ENCODE measurements around the gene JMJD7.

Gene JMJD7

DNA sequence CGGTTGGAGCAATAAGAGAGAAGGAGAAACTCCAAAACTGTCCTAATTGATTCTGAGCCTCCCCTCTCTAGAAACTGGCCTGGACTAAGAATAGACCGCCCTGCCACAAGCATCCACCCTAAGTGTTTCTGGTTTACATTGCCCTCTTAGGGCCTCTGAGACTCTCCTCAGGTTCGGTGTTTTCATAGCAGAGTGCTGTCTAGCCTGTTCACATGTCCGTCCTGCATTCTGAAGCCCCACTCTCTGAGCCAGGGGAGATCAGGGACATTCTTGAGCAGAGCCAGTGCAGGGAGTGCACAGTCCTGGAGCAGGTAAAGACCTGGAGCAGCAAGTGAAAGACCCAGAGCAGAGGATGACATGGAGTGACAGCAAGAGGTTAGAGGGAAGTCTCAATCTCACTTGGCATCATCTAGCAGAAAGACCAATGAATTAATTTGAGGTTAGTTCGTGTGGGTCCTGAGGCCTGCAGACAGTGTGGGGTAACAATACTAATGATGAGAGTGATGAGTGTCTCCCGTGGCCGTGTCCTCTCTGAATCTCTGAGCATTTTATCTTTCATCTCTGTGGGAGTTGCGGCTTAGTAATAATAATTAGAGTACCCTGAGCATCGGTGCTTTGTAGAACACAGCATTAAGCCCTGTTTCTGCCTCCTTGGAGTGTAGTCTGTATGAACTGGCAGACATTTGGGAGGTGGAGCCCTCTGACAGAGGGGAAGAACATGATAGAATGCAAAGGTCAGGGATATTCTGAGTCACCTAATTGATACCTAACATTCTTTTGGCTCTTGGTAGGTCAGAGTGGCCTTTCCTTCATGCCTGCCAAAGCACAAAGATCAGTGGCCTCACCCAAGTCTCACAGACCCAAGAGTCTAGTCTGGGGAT, 29.0 kb upstream of the JMJD7 start:
- in situ Hi-C loops (cut with MboI; ENCODE audit: low sequenced_read_pairs), result no loop called here

DNA sequence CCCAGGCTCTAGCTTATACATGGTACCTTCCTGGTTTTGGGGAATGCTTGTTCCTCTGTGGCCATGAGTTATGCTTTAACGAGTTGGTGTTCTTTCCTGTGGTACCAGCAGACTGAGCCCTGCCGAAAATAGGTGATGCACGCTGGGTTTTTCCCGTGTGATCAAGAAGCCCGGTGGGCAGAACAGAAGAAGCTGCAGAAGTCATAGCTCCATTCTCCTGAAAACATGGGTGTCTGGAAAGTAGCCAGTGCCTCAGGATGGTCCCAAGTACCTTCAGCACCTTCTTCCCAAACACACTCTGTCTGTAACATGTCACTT, 28.4 kb upstream of the JMJD7 start:
- in situ Hi-C loops (cut with MboI; ENCODE audit: low sequenced_read_pairs), result no loop called here

DNA sequence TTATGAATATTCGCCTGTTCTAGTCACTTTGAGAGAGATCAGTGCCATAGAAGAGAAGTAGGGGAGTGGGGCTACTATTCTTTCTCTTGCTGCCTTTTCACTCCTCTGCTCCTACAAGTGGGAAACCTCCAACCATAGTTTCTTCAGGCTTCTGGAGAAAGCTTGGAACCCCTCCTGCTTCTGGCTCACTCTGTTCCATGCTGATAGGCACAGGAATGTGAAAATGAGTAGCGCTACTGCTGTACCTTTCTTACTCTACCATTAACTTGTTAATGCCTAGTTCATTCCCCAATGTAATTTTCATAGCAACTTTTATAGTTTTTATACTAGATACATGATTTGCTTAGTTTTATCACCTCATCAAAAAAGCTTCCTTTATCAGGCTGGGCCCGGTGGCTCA, 26.7 kb upstream of the JMJD7 start:
- in situ Hi-C loops (cut with MboI; ENCODE audit: low sequenced_read_pairs), result no loop called here

GRCh38 chr15:41801850-41802455, 25.9 kb upstream of the JMJD7 start:
- in situ Hi-C loops (cut with MboI; ENCODE audit: low sequenced_read_pairs), result no loop called here

GRCh38 chr15:41804361-41804760, 23.5 kb upstream of the JMJD7 start:
- in situ Hi-C loops (cut with MboI; ENCODE audit: low sequenced_read_pairs), result no loop called here

- in situ Hi-C loops (cut with MboI; ENCODE audit: low sequenced_read_pairs), result no loop called here
Observed at GRCh38 chr15:41804916-41805666, 22.8 kb upstream of the JMJD7 start.

DNA sequence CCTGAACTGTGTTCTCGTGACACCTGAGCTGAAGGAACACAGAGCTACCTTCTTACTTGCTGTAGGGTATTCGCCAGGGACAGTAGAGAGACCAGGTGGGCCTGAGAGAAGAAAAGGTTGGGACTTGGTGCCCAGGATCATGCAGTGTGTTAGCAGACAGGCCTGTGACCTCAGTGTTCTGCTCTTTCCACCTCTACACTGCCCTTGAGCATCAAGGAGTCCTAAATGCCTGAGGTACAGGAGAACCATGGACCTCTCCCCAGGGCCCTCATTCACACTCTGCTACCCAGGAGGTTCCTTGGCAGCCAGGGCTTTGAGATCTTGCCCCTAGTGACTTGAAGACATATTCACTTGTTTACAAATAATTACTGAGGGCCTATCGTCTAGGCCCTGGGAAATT, 22.2 kb upstream of the JMJD7 start:
- in situ Hi-C loops (cut with MboI; ENCODE audit: low sequenced_read_pairs), result no loop called here

- in situ Hi-C loops (cut with MboI; ENCODE audit: low sequenced_read_pairs), result no loop called here
Observed at GRCh38 chr15:41806291-41807181, 21.4 kb upstream of the JMJD7 start.

- in situ Hi-C loops (cut with MboI; ENCODE audit: low sequenced_read_pairs), result no loop called here
Observed at GRCh38 chr15:41809121-41809520, 18.8 kb upstream of the JMJD7 start.

GRCh38 chr15:41809526-41810220, 18.2 kb upstream of the JMJD7 start:
- in situ Hi-C loops (cut with MboI; ENCODE audit: low sequenced_read_pairs), result no loop called here

DNA sequence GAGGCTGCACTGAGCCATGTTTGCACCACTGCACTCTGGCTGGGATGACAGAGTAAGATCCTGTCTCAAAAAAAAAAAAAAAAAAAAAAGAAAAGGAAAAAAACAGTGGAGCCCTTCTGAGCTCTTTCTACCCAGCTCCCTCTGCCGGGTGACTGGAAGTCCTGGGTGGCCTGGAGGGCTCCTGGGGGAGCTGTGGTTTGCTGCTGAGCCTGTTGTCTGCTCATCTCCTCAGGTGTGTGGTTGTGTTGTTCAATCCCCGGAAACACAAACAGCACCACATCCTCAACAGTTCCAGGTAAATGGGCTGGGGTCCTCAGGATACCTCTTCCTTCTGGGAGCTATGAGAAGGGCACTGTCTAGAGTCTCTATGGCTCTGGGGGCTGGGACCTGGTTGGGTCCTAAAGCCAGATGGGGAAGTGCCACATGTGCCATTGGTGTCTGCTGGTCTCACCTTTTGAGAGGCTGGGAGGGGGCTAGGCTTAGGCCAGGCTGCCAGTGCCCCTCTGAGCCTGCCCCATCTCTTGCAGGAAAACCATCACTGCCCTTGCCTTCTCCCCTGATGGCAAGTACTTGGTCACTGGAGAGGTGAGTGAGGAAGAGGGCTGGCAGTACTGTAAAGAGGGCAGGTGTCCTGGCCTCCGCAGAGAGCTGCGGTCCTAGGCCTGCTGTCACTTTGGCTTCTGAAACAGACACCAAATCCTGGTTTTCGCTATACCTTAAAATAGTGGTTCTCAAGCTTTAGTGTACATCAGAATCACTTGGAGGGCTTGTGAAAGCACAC, 17.1 kb upstream of the JMJD7 start:
- in situ Hi-C loops (cut with MboI; ENCODE audit: low sequenced_read_pairs), result no loop called here

- in situ Hi-C loops (cut with MboI; ENCODE audit: low sequenced_read_pairs), result no loop called here
Observed at GRCh38 chr15:41811432-41812195, 16.3 kb upstream of the JMJD7 start.

DNA sequence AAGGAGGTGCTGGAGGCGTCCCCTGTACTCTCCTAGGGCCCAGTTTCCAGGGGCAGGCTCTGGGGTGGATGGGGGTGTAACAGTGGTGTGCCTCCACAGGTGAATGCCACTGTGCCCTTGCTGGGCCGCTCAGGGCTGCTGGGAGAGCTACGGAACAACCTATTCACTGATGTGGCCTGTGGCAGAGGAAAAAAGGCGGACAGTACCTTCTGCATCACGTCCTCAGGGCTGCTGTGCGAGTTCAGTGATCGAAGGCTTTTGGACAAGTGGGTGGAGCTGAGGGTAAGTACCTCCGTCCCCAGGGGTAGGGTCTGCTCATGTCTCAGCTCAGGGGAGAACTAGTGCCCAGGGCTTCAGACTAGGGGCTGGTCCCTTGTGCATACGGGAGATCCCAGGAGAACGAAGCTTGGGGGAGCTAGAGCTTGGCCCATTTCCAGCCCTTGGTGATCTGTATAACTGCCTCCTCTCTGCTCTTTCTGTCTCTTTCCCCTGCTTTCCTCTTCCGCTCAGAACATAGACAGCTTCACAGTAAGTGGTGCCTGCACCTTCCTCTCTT, 15.0 kb upstream of the JMJD7 start:
- in situ Hi-C loops (cut with MboI; ENCODE audit: low sequenced_read_pairs), result no loop called here

DNA sequence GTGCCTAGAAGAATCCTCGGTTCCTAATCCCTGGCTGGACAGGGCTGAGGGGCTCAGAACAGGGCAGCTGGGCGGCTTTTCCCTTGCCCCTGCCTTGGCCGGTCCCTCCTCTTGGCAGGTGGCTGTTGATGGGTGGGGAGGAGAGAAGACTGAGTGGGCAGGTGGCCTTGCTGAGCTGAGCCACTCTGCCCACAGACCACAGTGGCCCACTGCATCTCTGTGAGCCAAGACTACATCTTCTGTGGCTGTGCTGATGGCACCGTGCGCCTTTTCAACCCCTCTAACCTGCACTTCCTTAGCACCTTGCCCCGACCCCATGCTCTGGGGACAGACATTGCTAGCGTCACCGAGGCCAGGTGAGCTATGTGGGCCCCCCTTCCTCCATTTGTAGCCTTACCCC, 14.5 kb upstream of the JMJD7 start:
- in situ Hi-C loops (cut with MboI; ENCODE audit: low sequenced_read_pairs), result no loop called here

- in situ Hi-C loops (cut with MboI; ENCODE audit: low sequenced_read_pairs), result no loop called here
Observed at GRCh38 chr15:41814534-41814933, 13.4 kb upstream of the JMJD7 start.

DNA sequence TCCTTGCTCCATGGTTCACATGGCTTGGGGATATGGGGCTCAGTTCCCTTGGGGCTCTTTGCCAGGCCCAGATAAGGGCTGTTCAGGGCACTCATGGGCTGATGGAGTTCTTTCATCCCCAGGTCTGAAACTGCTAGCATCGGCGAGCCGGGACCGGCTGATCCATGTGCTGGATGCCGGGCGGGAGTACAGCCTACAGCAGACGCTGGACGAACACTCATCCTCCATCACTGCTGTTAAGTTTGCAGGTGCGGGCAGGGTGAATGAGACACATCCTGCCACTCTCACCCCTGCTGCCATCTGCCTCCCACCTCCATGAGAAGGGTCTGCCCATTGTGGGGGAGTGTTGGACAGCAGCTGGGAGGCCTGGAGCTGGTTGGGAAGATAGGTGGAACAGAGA, 11.1 kb upstream of the JMJD7 start:
- in situ Hi-C loops (cut with MboI; ENCODE audit: low sequenced_read_pairs), result no loop called here

GRCh38 chr15:41817327-41817726, 10.6 kb upstream of the JMJD7 start:
- in situ Hi-C loops (cut with MboI; ENCODE audit: low sequenced_read_pairs), result no loop called here

GRCh38 chr15:41817781-41818180, 10.1 kb upstream of the JMJD7 start:
- in situ Hi-C loops (cut with MboI; ENCODE audit: low sequenced_read_pairs), result no loop called here

Measured in hTERT RPE-1 (cell line).